Erythroblast (primary cell): Measurements from ENCODE around the gene NOL9.

ENCODE experiments used
- GATA1 ChIP-seq: IDR thresholded peaks from 2 replicates; pipeline ENCODE4 v1.6.1; 2011; ENCODE audit warnings: low read depth, mild to moderate bottlenecking, control low read depth, low read length, moderate library complexity
- POLR2A ChIP-seq: IDR thresholded peaks from 2 replicates; pipeline ENCODE4 v1.6.1; 2011; ENCODE audit warnings: mild to moderate bottlenecking, low read length

DNA sequence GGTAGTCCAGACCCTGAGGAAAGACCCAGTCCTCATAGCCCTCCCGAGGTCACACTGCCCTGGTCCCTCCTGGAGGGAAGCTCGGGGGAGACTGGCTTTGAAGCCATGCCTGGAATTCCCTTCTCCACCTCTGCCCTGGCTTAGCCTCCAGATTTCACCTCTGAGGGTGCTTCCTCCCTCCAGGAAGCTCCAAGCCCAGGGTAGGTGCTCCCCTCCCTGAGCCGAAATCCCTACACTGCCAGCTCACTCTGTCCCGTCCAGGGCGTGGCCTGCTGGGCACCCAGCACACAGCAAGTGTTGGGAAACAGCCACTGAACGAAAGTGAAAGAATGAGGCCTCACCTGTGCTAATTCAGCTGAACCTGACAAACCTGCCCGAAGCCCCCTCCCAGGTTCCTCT, 82.3 kb downstream of the NOL9 start:
- no peak for TF ChIP-seq POLR2A
- no peak for TF ChIP-seq GATA1
